ENCODE results near the gene ATP5F1E. TPM values are rescaled to one million over a fixed set of nuclear protein-coding genes. Genes with fewer than 3 reads are reported as not detected.

ATP5F1E gene
- total RNA-seq, 4 donors from 2014 or later = 9.9 to 21.1 (median 15.2) TPM

DNA sequence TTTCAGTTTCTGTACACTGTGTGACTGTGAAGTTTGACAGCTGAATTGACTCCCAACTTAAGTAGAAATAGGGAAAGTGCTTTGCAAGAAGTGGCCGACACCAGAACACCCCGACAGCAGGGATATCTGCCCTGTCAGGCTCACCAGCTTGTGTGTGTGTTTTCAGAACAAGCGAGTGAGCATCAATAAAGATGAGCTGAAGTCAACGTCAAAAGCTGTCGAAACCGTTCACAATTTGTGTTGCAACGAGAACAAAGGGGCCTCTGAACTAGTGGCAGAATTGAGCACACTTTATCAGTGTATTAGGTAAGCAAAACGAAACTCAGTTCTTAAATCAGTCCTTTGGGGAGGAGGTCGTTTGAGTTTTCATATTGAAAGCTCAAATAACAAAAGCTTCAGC lies 40.4 kb downstream of the ATP5F1E start:
- no peak for TF ChIP-seq CTCF (IDR thresholded peaks at IDR 0.05)
- TF ChIP-seq POLR2A (IDR thresholded peaks at IDR 0.05) = no peak
- H3K4me3 ChIP-seq (ENCODE audit: low read depth, poor library complexity, severe bottlenecking) = no peak overlapping the region
- peak in 1 of 2 donors; percentile 14 for DNase-seq (ENCODE audit: low spot score in 2 of 2)
- 89 to 91% methylated on average over 9 of the region's 9 CpGs for WGBS, 2 donors
- intact Hi-C loops (cut with DNase I; ENCODE audit: low total_unique reads) = no loop called here

- TF ChIP-seq POLR2A (IDR thresholded peaks at IDR 0.05) (no peak), CTCF (IDR thresholded peaks at IDR 0.05) (no peak)
- H3K4me3 ChIP-seq (ENCODE audit: low read depth, poor library complexity, severe bottlenecking) = no peak overlapping the region
- intact Hi-C loops (cut with DNase I; ENCODE audit: low total_unique reads) = no loop called here
- peak in 1 of 2 donors; percentile 68 for DNase-seq (ENCODE audit: low spot score in 2 of 2)
- WGBS, 2 donors = 91 to 94% methylated on average over 13 to 14 of the region's 14 CpGs
Observed at GRCh38 chr20:58990651-58991445, 41.3 kb downstream of the ATP5F1E start.

GRCh38 chr20:58989196-58989595 lies 42.9 kb downstream of the ATP5F1E start:
- peak in 1 of 2 donors; percentile 58 for DNase-seq (ENCODE audit: low spot score in 2 of 2)
- 88 to 96% methylated on average over 10 of the region's 10 CpGs for WGBS, 2 donors
- intact Hi-C loops (cut with DNase I; ENCODE audit: low total_unique reads) = no loop called here
- no peak for TF ChIP-seq POLR2A (IDR thresholded peaks at IDR 0.05)
- TF ChIP-seq CTCF (IDR thresholded peaks at IDR 0.05) = no peak
- no peak overlapping the region for H3K4me3 ChIP-seq (ENCODE audit: low read depth, poor library complexity, severe bottlenecking)

- DNase-seq (ENCODE audit: low spot score in 2 of 2) = peak in 1 of 2 donors; percentile 31
- H3K4me3 ChIP-seq (ENCODE audit: low read depth, poor library complexity, severe bottlenecking) = no peak overlapping the region
- WGBS, 2 donors = 94% methylated on average over 6 of the region's 6 CpGs
- intact Hi-C loops (cut with DNase I; ENCODE audit: low total_unique reads) = no loop called here
- TF ChIP-seq POLR2A (IDR thresholded peaks at IDR 0.05) = no peak
Observed at GRCh38 chr20:58988565-58988882, 43.6 kb downstream of the ATP5F1E start.

DNA sequence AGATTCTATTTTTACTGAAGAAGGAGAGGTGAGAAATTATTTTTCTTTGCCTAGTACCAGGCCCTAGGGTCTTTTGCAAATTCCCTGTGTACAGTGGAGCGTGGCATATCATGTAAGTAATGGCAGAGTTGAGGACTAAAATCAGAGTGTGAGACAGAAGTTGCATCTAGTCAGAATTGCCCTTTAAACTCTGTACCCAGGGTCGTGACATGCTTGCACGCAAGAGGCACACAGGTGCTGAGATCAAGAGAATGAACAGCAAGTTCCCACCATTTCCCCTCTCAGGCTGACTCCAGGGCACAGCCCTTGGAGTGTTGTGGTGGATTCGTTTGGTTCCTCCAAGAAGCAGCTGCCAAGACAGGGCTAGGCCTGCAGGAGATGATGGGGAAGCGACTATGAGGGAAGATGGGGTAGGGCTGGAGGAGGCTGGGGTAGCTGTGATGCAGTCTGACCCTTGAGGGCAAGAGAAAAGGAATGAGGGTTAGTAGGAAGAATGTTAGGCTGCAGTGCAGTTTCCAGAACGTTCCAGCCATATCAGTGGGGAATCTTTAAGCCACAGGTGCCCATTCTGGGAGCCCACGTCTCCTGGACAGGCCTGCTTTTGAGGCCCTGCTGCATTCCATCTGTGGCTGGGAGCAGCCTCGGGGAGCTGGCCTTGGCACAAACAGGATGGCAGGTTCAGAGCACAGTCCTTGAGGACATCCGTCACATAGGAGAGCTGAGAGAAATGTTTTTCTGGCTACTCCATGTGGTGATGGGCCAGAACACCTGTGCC lies 44.2 kb downstream of the ATP5F1E start:
- DNase-seq (ENCODE audit: low spot score in 2 of 2) = peak in 1 of 2 donors; percentile 32
- H3K4me3 ChIP-seq (ENCODE audit: low read depth, poor library complexity, severe bottlenecking) = no peak overlapping the region
- WGBS, 2 donors = 78 to 82% methylated on average over 8 to 9 of the region's 9 CpGs
- no peak for TF ChIP-seq CTCF (IDR thresholded peaks at IDR 0.05)
- no peak for TF ChIP-seq POLR2A (IDR thresholded peaks at IDR 0.05)
- intact Hi-C loops (cut with DNase I; ENCODE audit: low total_unique reads) = no loop called here

DNA sequence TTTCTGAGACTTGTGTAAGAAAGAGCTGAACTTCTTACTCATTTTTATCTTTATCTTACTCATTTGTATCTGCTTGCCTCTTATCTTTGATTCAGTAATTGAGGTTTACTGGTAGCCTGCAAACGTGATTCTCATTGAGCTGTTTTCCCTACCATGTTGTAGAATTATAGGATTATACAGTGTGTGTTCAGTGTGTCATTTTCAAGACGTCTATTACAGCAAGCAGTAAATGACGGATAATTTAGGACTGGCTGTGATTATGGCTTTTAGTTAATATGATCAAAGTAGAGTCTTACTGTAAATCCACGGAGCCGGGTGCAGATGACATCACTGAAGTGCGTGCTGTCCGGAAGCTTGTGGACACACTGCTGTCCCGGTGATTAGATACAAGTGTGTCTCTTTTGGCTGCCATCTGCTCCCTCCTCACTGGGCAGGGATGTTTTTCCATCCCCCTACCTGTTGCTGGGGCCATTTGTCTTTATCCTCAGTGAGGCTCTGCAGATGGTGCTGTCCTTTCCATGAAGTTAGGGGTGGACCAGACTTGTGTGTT lies 45.1 kb downstream of the ATP5F1E start:
- WGBS, 2 donors = 87% methylated on average over 8 of the region's 8 CpGs
- peak in 1 of 2 donors; percentile 36 for DNase-seq (ENCODE audit: low spot score in 2 of 2)
- TF ChIP-seq POLR2A (IDR thresholded peaks at IDR 0.05) (no peak), CTCF (IDR thresholded peaks at IDR 0.05) (no peak)
- intact Hi-C loops (cut with DNase I; ENCODE audit: low total_unique reads) = no loop called here
- no peak overlapping the region for H3K4me3 ChIP-seq (ENCODE audit: low read depth, poor library complexity, severe bottlenecking)

Data from lower leg skin (tissue), 4 donors.